Measurements from ENCODE around the gene NPIPA5.
"Not testable (repeated sequence)": the region's sequence is repeated elsewhere in the genome, so short reads cannot be mapped to it uniquely, and the experiment has no call there.

The NPIPA5 gene

GRCh38 chr16:15338986-15339385, 39.1 kb downstream of the NPIPA5 start:
- DNase-seq (ENCODE audit: low spot score); in situ Hi-C loops (cut with MboI; ENCODE audit: low pct_unique_long_range_greater_than_20kb, low sequenced_read_pairs, unreplicated experiment): not testable (repeated sequence)

GRCh38 chr16:15337974-15338605, 40.0 kb downstream of the NPIPA5 start:
- in situ Hi-C loops (cut with MboI; ENCODE audit: low pct_unique_long_range_greater_than_20kb, low sequenced_read_pairs, unreplicated experiment); DNase-seq (ENCODE audit: low spot score): not testable (repeated sequence)

GRCh38 chr16:15335609-15336008, 42.5 kb downstream of the NPIPA5 start:
- in situ Hi-C loops (cut with MboI; ENCODE audit: low pct_unique_long_range_greater_than_20kb, low sequenced_read_pairs, unreplicated experiment); DNase-seq (ENCODE audit: low spot score): not testable (repeated sequence)

- in situ Hi-C loops (cut with MboI; ENCODE audit: low pct_unique_long_range_greater_than_20kb, low sequenced_read_pairs, unreplicated experiment); DNase-seq (ENCODE audit: low spot score): not testable (repeated sequence)
These were observed 44.1 kb downstream of the NPIPA5 start for GRCh38 chr16:15333969-15334368.

GRCh38 chr16:15330978-15331377, 47.1 kb downstream of the NPIPA5 start:
- DNase-seq (ENCODE audit: low spot score); in situ Hi-C loops (cut with MboI; ENCODE audit: low pct_unique_long_range_greater_than_20kb, low sequenced_read_pairs, unreplicated experiment): not testable (repeated sequence)

- DNase-seq (ENCODE audit: low spot score); in situ Hi-C loops (cut with MboI; ENCODE audit: low pct_unique_long_range_greater_than_20kb, low sequenced_read_pairs, unreplicated experiment): not testable (repeated sequence)
These were observed 53.1 kb downstream of the NPIPA5 start for GRCh38 chr16:15324954-15325353.

GRCh38 chr16:15323373-15323772, 54.7 kb downstream of the NPIPA5 start:
- in situ Hi-C loops (cut with MboI; ENCODE audit: low pct_unique_long_range_greater_than_20kb, low sequenced_read_pairs, unreplicated experiment), result not testable (repeated sequence)

GRCh38 chr16:15321221-15321620, 56.9 kb downstream of the NPIPA5 start:
- DNase-seq (ENCODE audit: low spot score); in situ Hi-C loops (cut with MboI; ENCODE audit: low pct_unique_long_range_greater_than_20kb, low sequenced_read_pairs, unreplicated experiment): not testable (repeated sequence)

More at GRCh38 chr16:15323373-15323772, 54.7 kb downstream of the NPIPA5 start:
- not testable (repeated sequence) for DNase-seq (ENCODE audit: low spot score)

- DNase-seq (ENCODE audit: low spot score); in situ Hi-C loops (cut with MboI; ENCODE audit: low pct_unique_long_range_greater_than_20kb, low sequenced_read_pairs, unreplicated experiment): not testable (repeated sequence)
These were observed 63.5 kb downstream of the NPIPA5 start for GRCh38 chr16:15314562-15314961.
